Right lobe of liver (tissue), 6 donors: ENCODE measurements around the gene PPP1R18. TPM values are rescaled to one million over a fixed set of nuclear protein-coding genes. Genes with fewer than 3 reads are reported as not detected.

Source experiments
- ATAC-seq, 4 donors: fragments of 200-7000 bp; cut with Tn5 transposase; one replicate each; pipeline ENCODE4 v1.9.1; 2020; ENCODE audit warnings: mild to moderate bottlenecking in 4 of 4, moderate library complexity in 4 of 4
- DNase-seq, 3 donors: peaks; one replicate each; pipeline ENCODE4 v3.0.0-alpha.2; 2020
- H3K27ac ChIP-seq, 3 donors: fragments of 200-600 bp; one replicate each; pipeline ENCODE4 v1.8.0; 2022
- H3K27me3 ChIP-seq, 2 donors: fragments of 200-600 bp; one replicate each; pipeline ENCODE4 v1.8.0; 2022
- H3K36me3 ChIP-seq, 4 donors: fragments of 200-600 bp; sonication (generic) in 1 of 4; one replicate each; pipeline versions ENCODE4 v1.5.1 to v1.8.0; 2017 to 2022; ENCODE audit warnings: control low read depth in 1 of 4
- H3K4me1 ChIP-seq, 4 donors: fragments of 200-600 bp; sonication (generic) in 1 of 4; one replicate each; pipeline versions ENCODE4 v1.5.1 to v1.8.0; 2017 to 2022; ENCODE audit warnings: control low read depth in 1 of 4
- H3K4me3 ChIP-seq, 3 donors: fragments of 200-600 bp; one replicate each; pipeline ENCODE4 v1.8.0; 2022
- H3K9me3 ChIP-seq, 4 donors: fragments of 200-600 bp; sonication (generic) in 1 of 4; one replicate each; pipeline versions ENCODE4 v1.5.1 to v1.8.0; 2017 to 2022; ENCODE audit warnings: control low read depth in 1 of 4
- CTCF ChIP-seq, 4 donors: fragments of 200-600 bp in 3 of 4; fragments of 450-650 bp in 1 of 4; IDR thresholded peaks; one replicate each; pipeline versions ENCODE4 v1.5.1 to v1.8.0; 2016 to 2022; ENCODE audit warnings: antibody characterized with exemption in 4 of 4, mild to moderate bottlenecking in 2 of 4
- POLR2A ChIP-seq: fragments of 450-650 bp; IDR thresholded peaks from one replicate; pipeline ENCODE4 v1.6.1; 2017; ENCODE audit warnings: antibody characterized with exemption, mild to moderate bottlenecking
- WGBS: methylation state at CpG from one replicate; pipeline ENCODE4 v1.1.6; 2018; ENCODE audit warnings: low coverage, low lambda C conversion rate; ENCODE audit not compliant: insufficient coverage; ENCODE audit errors: missing lambda C conversion rate; 5-methylcytosine and 5-hydroxymethylcytosine counted together
- intact Hi-C, 2 donors: fragments of 100-400 bp; cut with DNase I; formaldehyde crosslinking; loops; one replicate each; pipeline versions ENCODE4 v1.11.2 to v1.14.1; 2022
- long read RNA-seq: library from polyadenylated mRNA; unstranded; transcript quantifications from one replicate; pipeline ENCODE4 v2.0.0, GENCODE V29; 2019
- total RNA-seq, 6 experiments: library from RNA; depleted of rRNA in 2 of 6; stranded (reverse); fragments of >200 nt in 2 of 6; fragmentation: NEBNext Ultra II Directional in 3 of 6; extraction: Animal tissue kit (Norgen Biotek cat#: 25700) in 3 of 6; gene quantifications; one replicate each; pipeline versions ENCODE4 v1.1.0 to v1.2.4, GENCODE V29; 2016 to 2023
- donor health status: DM: no; HTN: yes; CAD: no.
- donor health status: DM: no; HTN: no; CAD: no.
- donor health status: DM: no; HTN: no; CAD: no.
- donor health status: DM: no; HTN: yes; CAD: no.
- donor health status: DM: no; HTN: yes; CAD: no.

PPP1R18 gene
- total RNA-seq = 10 to 100 TPM in 4 of 6 experiments, 1 to 10 TPM in 2; 6.7 to 29.1 (median 12.9) TPM
- long read RNA-seq = 0 reads

- no peak for TF ChIP-seq CTCF (IDR thresholded peaks at IDR 0.05)
- TF ChIP-seq POLR2A = no peak
- H3K4me3 ChIP-seq = peak within 1 kb of the TSS; percentile 70 to 76 (median 75)
- H3K27me3 ChIP-seq = no peaks in the 10 kb centered on the region
- H3K36me3 ChIP-seq = no peaks in the 10 kb centered on the region
- no peaks in the 10 kb centered on the region for H3K9me3 ChIP-seq
- peak within 1 kb of the TSS; percentile 87 to 96 (median 89) for H3K27ac ChIP-seq
- intact Hi-C loops = no loop called here
- peaks cover 0 to 35% (median 17%) of the 10 kb centered on the region in 4 donors for H3K4me1 ChIP-seq
- peak; percentile 90 to 92 (median 90) for DNase-seq
- peak; percentile 57 to 73 (median 62) for ATAC-seq
- 7% methylated on average over 10 of the region's 41 CpGs for WGBS
Observed at GRCh38 chr6:30686009-30686907, at the start of gene PPP1R18. Gene PPP1R18, minus strand, starts transcription at chr6:30686645. Its CDS starts 627 bp downstream, at chr6:30686018.

GRCh38 chr6:30735668-30736314 lies 49.3 kb upstream of the PPP1R18 start:
- no peak overlapping the region for H3K27ac ChIP-seq
- 80% methylated on average over 6 of the region's 8 CpGs for WGBS
- ATAC-seq (no peak), DNase-seq (peak in 1 of 3 donors; percentile 8)
- H3K4me3 ChIP-seq = no peak overlapping the region
- peaks cover 5 to 66% (median 36%) of the 10 kb centered on the region in 4 donors for H3K36me3 ChIP-seq
- H3K9me3 ChIP-seq = no peaks in the 10 kb centered on the region
- TF ChIP-seq POLR2A = no peak
- TF ChIP-seq CTCF (IDR thresholded peaks at IDR 0.05) = no peak
- intact Hi-C loops = loop anchor here in 1 of 2 donors (10.0 kb wide), 1 partner anchor 111 kb away; the partner anchor contains the start of gene ATAT1
- H3K4me1 ChIP-seq = peaks cover 0 to 4% (median 0%) of the 10 kb centered on the region in 4 donors
- no peaks in the 10 kb centered on the region for H3K27me3 ChIP-seq

GRCh38 chr6:30732237-30732943 lies 45.9 kb upstream of the PPP1R18 start:
- Histone ChIP-seq H3K4me3 (no peak overlapping the region), H3K36me3 (peaks cover 10 to 65% (median 31%) of the 10 kb centered on the region in 4 donors), H3K27me3 (no peaks in the 10 kb centered on the region), H3K9me3 (no peaks in the 10 kb centered on the region), H3K4me1 (peaks cover 0 to 4% (median 0%) of the 10 kb centered on the region in 4 donors), H3K27ac (no peak overlapping the region)
- intact Hi-C loops = loop anchor here in 1 of 2 donors (10.0 kb wide), 1 partner anchor 108 kb away; the partner anchor contains the start of gene ATAT1
- TF ChIP-seq CTCF (IDR thresholded peaks at IDR 0.05) (no peak), POLR2A (no peak)
- ATAC-seq (no peak), DNase-seq (peak in 1 of 3 donors; percentile 32)
- WGBS = 93% methylated on average over 12 of the region's 12 CpGs
